ENCODE results near the gene HORMAD2.
"Not testable (repeated sequence)": the region's sequence is repeated elsewhere in the genome, so short reads cannot be mapped to it uniquely, and the experiment has no call there.

HORMAD2 gene

DNA sequence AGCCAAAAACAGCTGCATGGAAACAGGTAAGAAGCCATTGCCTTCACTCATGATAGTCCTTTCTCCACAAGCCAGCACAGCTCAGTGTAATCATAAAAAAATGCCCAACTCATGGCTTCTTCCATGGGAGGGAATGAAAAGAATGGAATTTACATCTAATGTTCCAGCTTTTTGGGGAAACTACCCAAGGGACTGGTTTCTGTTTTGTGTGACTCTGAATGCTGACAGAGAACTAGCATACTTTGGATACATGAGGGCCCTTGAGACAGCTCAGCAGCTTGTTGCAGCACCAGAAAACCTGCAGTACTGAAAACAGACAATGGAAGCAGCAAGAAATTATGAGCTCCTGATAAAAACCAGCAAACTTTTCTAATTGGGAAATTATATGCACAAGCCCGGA lies 24.2 kb upstream of the HORMAD2 start:
- no peak for DNase-seq (ENCODE audit: low read depth in 2 of 2)

DNA sequence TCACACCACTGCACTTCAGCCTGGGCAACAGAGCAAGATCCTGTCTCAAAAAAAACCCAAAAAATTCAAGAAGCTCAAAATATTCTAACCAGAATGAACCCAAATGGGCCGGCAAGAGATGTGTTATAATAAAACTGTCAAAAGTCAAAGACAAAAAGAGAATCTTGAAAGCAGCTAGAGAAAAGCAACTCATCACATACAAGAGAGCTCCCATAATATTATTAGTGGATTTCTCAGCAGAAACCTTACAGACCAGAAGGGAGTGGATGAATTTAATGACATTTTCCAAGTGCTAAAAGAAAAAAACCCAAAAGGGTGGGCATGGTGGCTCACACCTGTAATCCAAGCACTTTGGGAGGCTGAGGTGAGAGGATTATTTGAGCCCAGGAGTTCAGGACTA lies 22.9 kb upstream of the HORMAD2 start:
- DNase-seq (ENCODE audit: low read depth in 2 of 2), result no peak

DNA sequence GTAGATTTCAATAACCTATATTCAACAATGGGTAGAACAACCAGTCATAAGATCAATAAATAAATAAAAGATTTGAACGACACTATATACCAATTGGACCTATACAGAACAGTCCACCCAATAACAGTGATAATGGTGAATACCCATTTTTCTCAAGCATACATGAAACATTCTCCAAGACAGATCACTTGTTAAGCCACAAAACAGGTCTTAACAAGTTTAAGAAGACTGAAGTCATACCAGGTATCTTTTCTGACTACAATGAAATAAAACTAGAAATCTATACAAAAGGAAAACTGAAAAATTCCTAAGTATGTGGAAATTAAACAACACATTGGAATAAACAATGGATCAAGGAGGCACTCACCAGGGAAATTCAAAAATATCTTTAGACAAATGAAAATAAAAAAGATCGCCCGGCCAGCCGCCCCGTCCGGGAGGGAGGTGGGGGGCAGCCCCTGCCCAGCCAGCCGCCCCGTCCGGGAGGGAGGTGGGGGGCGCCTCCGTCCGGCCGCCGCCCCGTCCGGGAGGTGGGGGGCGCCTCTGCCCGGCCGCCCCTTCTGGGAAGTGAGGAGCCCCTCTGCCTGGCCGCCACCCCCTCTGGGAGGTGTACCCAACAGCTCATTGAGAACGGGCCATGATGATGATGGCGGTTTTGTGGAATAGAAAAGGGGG lies 20.8 kb upstream of the HORMAD2 start:
- not testable (repeated sequence) for DNase-seq (ENCODE audit: low read depth in 2 of 2)

DNA sequence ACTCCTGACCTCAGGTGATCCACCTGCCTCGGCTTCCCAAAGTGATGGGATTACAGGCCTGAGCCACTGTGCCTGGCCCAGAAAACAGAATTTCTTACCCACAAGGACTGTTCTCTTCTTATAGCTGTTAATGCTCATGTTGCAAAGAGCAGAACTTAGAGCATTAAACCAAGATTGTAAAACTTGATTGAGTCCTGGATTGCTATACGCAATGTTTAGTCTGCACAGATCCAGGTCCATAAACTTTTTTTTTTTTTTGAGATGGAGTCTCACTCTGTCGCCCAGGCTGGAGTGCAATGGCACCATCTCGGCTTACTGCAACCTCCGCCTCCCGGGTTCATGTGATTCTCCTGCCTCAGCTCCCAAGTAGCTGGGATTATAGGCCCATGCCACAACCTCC lies 19.2 kb upstream of the HORMAD2 start:
- DNase-seq (ENCODE audit: low read depth in 2 of 2), result not testable (repeated sequence)

DNA sequence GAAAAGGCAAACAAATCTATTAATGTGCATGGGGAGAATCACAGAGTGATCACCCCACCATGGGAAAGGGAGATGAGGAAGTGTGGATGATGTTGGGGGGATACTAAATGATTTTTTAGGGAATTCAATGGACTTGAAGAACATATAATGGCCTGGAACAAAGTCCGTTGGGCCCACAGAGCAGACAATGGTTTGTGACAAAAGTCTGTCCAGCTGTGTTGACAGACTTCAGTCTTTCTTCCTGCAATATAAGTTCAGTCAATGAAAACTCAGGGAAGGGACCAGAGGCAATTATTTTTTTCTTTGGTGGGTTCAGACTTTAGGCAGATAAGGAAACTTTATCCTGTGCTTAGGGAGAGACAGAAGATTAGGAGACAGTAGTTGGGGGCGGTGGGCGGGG lies 18.0 kb upstream of the HORMAD2 start:
- DNase-seq (ENCODE audit: low read depth in 2 of 2), result no peak

DNA sequence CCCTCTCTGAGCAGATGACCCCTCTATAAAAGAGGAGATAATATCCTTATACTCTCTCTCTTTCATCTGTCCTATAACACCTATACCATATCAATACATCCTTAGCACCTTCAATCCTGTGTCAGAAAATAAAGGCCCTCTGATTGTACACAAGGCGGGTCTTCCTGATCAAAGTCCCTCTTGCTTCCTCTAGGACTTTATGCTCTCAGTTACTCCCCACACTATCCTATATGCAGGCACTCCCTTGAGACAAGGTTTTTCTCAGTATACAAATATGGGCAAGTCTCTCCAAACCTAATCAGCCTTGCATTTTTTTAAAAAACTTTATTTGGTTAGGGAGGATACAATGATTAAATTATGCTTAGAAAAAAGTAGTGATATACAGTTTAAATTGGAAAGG lies 17.3 kb upstream of the HORMAD2 start:
- no peak for DNase-seq (ENCODE audit: low read depth in 2 of 2)

DNA sequence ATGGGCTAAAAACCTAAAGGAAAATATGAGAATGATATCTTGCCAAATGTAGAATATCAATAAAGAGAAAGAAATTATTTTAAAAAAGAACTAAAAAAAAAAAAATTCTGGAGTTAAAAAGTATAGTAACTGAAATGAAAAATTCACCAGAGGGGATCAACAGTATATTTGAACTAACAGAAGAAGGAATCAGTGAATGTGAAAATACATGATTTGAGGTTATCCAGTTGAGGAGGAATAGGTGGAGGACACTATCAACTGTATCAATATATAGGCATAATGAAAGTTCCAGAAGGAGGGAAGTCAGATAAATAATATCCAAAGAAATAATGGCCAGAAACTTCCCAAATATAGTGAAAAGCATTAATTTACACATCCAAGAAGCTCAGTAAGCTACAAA lies 16.1 kb upstream of the HORMAD2 start:
- no peak for DNase-seq (ENCODE audit: low read depth in 2 of 2)

DNA sequence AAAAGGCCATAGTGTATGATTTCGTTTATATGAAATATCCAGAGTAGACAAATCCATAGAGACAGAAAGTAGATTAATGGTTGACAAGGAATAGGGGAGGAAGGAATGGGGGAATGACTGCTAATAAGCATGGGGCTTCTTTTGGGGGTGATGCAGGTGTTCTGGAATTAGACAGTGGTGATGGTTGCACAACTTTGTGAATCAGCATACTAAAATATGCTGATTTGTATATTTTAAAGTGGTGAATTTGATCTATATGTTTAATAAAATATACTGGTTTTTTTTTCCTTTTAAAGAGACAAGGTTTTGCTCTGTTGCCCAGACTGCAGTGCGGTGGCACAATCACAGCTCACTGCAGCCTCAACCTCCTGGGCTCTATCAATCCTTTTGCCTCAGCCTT lies 6.5 kb upstream of the HORMAD2 start:
- DNase-seq (ENCODE audit: low read depth in 2 of 2), result no peak

DNA sequence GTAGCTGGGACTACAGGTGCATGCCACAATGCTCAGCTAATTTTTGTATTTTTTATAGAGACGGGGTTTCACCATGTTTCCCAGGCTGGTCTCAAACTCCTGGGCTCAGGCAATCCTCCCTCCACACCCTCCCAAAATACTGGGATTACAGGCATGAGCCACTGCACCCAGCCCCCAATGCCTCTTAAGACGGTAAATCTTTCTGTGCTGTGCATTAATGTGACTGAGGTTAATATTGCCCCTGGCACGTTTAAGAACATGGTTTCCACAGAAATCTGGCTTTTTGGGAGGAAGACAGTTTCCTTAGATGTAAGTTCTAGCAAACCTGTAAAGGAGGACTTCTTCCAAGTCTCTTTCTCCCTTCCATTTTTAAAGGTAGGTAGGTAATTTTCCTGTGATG lies 6.1 kb upstream of the HORMAD2 start:
- no peak for DNase-seq (ENCODE audit: low read depth in 2 of 2)

DNA sequence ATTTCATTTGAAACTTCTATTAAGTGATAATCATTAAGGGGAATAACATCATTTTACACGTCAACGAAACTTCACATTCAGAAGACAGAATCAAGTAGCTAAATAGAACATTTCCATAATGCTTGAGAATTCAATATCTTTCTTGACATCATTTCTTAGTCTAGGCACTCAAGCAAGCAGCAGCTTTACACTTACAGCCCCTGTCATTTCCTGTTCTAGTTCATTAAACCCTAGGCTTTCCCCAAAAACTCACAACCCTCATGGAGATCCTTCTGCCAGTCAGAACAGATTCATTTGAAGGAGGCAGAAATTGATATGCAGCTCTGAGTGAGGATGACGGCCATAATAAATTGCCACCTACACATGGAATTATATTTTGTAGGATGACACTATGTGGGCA lies 5.3 kb upstream of the HORMAD2 start:
- no peak for DNase-seq (ENCODE audit: low read depth in 2 of 2)

DNA sequence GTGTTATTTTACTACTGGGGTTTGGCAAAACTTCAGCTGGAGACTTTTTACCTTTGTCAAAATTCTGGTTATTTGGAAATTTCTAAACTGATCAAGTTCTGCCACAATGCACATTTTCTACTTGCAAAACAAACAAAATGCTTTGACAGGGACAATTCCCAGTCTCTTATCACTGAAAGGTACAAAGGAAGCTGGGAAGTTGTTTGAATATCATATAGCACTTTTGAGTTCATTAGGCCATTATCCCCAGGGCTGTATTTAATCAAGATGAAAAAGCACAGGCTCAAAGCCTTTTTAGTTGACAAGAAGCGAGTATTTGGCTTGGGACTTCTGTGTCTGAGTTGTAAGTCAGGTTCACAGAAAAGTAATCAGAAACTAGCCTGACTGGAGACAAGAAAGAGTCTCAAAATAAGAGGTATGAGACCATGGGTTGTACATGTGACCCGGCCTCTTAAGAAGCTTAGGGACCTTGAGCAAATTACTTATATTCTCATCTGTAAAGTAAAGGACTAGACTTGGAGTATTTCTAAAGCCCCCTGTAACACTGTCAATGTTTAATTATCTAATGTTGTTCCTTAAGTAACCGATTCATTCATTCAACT lies 2.9 kb upstream of the HORMAD2 start:
- DNase-seq (ENCODE audit: low read depth in 2 of 2), result no peak

DNA sequence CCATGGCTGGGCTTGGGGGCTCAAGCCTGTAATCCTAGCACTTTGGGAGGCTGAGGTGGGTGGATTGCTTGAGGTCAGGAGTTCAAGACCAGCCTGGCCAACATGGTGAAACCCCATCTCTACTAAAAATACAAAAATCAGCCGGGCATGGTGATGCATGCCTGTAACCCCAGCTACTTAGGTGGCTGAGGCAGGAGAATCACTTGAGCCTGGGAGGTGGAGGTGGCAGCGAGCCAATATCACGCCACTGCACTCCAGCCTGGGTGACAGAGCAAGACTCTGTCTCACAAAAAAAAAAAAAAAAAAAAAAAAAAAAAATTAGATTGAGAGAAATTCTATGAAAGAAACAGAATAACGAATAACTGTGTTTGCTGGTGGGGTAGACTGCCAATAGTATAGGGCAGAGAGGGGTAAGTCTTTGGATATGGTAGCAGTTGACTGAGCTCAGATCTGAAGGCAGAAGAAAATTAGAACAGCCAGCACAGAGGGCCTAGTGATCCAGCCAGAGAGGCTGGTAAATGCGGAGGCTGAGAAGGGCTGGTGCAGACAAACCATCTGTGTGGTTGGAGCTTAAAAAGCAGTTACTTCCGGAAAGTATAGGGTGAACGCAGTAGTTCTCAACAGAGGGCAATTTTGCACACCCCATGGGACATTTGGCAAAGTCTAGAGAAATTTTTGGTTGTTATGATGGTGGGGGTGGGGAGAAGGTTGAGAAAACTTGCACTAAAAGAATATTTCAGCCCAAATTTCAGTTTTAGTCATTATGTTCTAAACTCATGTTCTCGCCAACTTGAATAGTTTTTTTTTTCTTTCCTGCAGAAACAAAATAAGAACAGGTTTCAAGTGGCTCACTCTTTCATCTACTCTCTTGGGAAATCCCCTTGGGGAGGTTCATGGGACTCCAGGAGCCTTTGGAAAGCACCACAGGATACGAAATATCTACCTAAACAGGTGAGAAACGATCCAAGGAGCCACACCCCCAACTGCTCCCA lies 1.6 kb upstream of the HORMAD2 start:
- no peak for DNase-seq (ENCODE audit: low read depth in 2 of 2)

DNA sequence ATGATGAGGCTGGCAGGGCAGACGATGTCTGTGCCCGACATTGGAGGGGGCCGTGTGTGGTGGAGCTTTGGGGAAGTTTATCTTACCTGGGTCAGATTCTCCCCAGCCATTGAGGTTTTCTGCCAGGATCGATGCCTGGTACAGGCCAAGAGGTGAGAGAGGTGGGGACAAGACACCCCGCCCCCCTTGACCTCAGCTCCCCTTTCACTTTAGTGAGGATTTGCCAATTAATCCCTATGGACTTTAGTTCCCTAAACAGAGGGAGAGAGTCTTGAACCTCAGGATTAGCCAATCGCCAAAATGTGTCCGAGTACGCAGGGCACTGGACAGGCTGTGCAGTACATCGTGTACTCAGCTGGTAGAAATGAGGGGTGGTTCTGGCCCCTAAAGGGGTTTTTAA lies 541 bp downstream of the HORMAD2 start:
- no peak for DNase-seq (ENCODE audit: low read depth in 2 of 2)

DNA sequence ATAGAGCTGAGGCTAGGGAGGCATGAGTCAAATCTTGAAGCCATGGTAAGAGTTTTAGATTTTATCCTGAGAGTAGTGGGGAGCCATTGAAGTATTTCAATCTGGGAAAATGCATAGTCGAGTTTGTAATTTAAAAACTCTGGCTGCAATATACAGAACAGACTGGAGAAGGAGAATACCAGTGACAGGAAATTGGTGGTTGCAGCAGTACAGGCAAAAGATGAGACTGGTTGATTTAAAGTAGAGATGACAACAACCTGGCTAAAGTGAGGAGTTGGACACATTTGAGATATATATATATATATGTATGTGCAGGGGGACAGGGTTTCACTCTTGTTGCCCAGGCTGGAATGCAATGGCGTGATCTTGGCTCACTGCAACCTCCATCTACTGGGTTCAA lies 6.2 kb downstream of the HORMAD2 start:
- no peak for DNase-seq (ENCODE audit: low read depth in 2 of 2)

DNA sequence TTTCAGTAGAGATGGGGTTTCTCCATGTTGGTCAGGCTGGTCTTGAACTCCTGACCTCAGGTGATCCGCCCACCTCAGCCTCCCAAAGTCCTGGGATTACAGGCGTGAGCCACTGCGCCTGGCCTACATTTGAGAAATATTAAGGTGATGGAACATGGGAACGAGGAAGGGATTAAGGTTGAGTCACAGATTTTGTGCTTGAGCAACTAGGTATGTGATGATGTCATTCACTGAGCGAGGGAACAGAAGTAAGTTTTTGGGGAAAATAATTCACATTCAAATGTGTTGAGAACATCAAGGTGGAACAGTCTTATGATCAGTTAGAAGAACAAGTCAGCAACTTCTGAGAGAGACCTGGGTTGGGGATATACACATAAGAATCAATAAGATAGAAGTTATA lies 6.8 kb downstream of the HORMAD2 start:
- not testable (repeated sequence) for DNase-seq (ENCODE audit: low read depth in 2 of 2)

DNA sequence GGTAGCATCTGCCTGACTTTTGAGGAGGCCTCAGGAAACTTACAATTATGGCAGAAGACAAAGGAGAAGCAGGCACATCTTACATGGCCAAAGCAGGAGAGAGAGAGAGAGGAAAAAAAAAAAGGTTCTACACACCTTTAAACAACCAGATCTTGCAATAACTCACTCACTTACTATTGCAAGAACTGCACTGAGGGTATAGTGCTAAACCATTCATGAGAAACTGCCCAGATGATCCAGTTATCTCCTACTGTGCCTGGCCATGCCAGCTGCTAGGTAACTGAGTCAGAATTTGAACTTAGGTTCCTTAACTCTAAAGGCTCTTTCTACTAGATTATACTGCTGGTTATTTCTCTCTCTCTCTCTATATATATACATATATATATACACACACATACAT lies 7.3 kb downstream of the HORMAD2 start:
- no peak for DNase-seq (ENCODE audit: low read depth in 2 of 2)

DNA sequence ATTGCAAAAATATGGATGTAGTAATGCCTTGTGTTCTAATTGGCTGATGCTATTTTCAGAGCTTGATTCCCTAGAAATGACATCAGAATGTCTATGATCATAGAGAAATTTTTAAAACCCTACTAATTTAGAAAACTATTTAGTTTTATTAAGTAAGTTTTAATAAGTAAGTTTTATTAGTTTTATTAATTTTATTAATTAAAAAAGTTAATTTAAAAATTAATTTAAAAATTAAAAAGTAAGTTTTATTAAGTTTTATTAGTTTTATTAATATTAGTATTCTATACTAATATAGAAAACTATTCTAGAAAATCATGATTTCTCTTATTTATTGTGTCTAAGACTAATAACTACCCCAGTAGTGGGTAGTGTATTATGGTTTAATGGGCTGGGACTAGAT lies 8.2 kb downstream of the HORMAD2 start:
- no peak for DNase-seq (ENCODE audit: low read depth in 2 of 2)

DNA sequence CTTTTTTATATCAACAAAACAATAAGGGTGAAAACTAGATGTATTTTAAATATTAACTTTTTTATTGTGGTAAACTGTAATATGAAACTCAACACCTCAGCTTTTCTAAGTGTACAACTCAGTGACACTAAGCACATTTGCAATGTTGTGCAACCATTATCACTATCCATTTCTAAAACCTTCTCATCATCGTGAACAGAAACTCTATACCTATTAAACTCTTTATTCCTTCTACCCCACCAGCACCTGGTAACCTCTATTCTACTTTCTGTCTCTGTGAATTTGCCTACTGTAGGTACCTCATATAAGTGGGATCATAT lies 9.4 kb downstream of the HORMAD2 start:
- no peak for DNase-seq (ENCODE audit: low read depth in 2 of 2)

DNA sequence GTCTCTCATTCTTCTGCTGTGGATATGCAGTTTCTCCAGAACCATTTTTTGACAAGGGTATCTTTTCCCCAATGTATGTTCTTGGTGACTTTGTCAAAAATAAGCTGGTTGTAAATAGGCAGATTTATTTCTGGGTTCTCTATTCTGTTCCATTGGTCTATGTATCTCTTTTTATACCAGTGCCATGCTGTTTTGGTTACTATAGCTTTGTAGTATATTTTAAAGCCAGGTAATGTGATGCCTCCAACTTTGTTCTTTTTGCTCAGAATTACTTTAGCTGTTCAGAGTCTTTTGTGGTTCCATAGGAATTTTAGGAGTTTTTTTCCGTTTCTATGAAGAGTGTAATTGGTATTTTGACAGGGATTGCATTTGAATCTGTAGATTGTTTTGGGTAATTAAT lies 12.4 kb downstream of the HORMAD2 start:
- DNase-seq (ENCODE audit: low read depth in 2 of 2), result no peak

DNA sequence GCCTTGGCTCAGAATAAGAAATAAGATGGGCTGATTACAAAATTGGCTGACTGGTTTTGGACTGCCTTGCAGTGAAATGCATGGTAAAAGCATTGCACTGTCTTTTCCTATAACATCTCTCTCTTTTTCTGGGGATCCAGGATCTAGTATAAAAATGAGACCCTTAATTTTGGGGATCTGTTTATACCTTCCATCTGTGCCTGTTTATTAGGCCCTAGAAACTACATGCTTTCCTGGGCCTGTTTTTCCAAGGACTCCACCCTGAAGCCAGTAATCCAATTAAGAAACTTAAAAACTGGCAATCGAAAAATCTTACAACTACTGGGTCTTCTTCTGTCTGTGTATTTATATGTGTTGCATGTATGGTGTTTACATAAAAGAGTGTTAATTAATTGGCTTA lies 14.5 kb downstream of the HORMAD2 start:
- DNase-seq (ENCODE audit: low read depth in 2 of 2), result no peak

DNA sequence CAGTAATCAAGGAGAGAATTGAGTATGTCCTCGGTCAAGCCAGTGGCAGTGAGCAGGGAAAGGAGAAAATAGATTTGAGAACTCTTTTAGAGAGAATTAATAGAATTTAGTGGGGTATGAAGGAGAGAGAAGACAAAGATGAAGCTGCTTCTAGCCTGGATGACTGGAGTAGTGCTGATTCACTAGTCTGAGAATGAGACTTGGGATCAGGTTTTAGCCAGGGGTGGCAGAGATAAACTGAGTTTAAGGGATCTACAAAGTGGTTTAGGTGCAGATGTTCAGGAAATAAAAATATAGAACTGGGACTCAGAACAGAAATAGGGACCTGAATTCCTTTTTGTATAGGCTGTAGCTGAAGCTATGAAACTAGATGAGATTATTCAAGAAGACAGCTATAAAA lies 17.6 kb downstream of the HORMAD2 start:
- DNase-seq (ENCODE audit: low read depth in 2 of 2), result no peak

DNA sequence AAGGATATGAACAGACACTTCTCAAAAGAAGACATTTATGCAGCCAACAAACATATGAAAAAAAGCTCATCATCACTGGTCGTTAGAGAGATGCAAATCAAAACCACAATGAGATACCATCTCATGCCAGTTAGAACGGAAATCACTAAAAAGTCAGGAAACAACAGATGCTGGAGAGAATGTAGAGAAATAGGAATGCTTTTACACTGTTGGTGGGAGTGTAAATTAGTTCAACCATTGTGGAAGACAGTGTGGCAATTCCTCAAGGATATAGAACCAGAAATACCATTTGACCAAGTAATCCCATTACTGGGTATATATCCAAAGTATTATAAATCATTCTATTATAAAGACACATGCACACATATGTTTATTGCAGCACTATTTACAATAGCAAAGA lies 20.5 kb downstream of the HORMAD2 start:
- DNase-seq (ENCODE audit: low read depth in 2 of 2), result not testable (repeated sequence)

All from fibroblast of skin of left quadriceps (primary cell).